Hematopoietic multipotent progenitor cell treated with erythropoietin and hydrocortisone succinate and interleukin-3 and kit ligand, for 8 days (in vitro differentiated cells): ENCODE measurements around the gene KCTD16.

Source experiments
- DNase-seq: peaks from one replicate; pipeline ENCODE4 v3.0.0-alpha.2; 2015

The KCTD16 gene

DNA sequence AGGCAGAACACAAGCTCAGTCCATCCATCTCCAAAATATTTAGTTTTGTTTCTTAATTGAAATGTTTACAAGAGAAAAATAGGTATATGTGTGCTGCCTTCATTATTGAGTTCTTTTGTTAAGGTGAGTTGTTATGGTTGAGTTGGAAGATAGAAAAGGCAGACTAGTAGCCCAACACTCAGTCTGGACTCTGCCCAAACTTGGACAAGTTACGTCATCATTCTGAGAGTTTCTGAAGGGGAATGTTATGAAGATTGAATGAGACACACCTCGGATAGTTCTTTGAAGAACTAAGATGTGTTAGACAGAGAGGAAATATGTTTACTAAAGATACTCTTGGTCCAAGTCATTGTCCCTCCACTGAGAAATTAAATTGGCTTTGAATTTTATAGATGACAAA is 245.5 kb downstream of the KCTD16 start:
- DNase-seq: no peak

DNA sequence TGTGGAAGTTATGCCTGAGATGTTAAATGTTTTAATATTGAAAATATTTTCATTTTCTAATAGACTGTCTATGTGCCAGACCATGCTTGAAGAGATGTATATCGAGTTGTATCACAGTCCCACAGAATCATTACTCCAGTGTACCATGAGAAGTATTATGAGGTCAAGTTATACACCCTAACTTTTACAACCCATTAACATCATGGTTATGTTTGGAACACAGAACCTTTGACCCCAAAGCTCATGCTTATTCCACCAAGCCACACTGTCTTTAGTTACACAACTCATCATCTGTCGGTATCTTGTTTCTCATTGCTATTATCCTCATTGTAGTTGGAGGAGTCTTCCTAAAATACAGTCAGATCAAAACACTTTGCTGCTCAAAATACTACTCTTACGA is 248.0 kb downstream of the KCTD16 start:
- DNase-seq: no peak

DNA sequence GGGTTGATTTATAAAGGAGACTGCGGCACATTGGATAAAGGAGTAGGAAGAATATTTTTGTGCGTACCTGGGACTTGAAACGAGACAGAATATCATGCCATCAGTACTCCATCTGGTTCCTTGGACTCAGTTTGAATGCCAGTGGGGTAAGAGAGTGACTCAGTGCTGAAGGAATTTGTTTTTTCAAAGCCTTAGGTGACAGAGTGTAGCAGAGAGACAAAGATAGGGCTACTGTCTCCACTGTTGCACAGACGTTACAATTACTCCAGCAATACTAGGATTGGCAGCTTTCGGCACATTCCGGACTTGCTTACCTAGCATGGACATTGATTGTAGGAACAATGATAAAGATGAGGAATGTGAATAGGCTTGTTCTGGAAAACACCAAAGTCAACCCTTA is 250.7 kb downstream of the KCTD16 start:
- no peak for DNase-seq

DNA sequence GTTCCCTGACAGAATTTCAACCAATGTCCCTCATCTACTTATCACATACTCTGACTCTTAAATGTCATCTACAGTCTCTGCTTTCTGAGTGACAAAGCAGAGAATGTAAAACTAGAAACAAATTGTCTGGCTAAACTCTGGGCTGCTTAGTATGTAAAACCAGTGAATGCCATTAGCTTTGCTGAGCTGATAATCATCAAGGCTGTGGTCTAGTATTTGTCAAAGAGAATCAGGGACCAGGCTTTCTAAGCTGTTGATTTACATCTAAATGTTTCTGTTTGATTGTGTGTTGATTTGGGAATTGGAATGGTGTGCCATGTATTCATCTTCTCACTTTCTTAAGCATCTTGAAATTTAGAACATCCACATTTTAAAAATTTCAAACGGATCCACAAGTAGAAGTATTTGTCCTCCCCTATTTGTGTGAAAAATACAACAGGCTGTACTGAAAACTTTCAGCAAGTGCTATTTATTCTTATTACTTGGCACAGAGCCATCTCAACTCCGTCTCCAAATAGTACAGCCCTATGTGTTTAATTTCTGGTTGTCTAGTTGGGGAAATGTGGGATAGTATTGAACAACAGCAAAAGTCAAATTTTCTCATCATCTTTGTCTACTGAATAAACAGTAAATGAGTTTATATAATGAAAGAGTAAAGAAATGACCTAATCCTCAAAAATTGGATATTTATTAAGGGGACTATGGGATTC is 251.5 kb downstream of the KCTD16 start:
- DNase-seq: no peak

DNA sequence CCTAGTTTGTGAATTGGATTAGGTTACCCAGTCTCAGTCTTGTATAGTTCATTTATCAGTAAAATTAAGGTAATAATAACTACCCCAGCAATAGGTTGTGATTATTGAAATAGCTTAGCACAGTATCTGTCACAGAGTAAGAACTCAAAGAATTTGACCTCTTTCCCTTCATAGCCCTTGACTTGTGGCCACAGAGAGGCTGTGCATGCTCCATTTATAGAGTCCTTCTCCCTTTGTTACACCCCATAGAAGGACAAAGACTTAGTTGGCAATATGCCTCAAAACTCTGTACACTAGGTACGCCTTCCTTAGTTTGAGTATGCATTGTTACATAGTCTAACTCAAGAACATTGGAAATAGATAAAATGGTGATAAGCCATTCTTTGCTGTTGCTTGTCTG is 257.2 kb downstream of the KCTD16 start:
- DNase-seq: no peak

DNA sequence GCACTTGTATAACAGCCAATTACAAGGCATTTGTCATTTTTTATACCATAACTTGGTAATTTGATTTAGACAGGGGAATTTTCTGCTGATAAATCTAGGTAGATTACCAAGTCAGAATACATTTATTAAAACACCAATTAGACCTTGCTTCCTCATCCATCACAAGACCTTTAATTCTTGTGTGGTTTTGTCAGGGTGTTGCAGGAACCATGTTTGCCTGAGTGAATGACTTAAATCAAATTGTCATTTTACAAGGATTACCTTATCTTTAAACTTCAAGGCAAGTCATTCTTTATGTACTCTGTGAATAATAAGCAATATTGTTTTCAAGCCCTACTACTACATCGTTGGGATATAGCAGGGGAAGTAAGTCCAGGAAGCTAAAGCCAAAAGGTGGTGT is 257.7 kb downstream of the KCTD16 start:
- no peak for DNase-seq

DNA sequence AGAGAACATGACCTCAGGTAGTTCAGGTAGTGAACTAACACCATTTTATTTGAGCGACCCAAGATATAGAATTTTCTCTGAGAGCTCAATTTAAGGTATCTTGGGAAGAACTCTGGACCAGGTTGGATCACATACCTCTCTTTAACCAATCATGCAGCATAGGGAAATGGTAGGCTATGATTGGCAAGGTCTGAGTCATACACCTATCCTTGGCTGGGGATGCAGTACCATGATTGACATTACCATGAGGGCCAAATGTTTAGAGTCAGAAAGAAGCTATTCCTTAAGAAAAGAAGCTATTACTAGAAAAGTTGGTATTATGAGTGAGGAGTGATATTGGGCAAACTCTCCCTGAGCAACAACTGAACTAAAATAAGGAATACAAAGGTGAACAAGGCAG is 258.7 kb downstream of the KCTD16 start:
- DNase-seq: no peak

DNA sequence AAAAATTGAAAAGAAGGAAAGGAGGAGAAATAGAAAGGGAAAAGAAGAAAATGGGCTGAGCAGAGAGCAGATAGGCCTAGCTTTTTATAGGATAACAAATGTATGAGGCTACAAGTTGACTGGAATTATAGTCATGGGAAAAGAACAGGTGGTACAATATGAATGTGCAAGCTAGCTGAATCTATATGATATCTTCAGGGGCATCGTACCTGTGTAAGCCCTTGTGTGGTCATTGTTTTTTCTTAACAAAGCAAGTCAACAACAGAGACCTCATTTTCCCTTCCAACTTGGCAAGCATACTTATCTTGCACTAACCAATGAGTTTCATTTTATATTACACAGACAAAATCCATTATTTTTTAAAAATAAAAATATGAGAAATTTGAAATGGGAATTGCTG is 259.2 kb downstream of the KCTD16 start:
- DNase-seq: no peak

DNA sequence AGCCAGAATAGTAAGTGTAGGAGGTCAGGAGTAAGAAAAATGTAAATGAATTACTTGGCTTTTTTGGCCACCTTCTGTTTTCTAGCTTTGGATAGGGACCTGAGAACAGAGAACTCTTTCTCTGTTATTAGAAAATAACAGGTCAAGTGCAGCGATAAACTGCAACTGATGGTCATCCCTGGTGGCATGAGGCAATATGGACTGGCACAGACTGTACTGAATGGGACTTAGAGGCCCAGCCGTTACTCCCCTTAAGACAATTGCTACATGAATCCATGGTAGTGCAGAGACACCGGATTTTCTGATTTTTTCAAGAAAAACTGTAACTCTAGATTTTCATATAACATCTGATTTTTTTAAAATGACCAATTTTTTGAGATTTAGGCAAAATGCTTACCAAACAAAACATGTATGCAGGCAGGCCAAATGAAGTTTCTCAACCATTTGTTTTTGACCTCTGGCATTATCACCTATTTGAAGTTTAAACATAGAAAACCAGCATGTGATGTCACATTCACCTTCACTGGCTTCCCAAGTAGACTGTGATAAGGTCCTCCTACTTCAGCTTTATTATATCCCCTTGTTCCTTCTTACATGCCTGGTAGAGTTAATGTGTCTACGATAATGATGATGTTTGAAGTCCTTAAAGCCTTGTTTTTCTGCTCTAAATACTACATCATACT is 262.6 kb downstream of the KCTD16 start:
- no peak for DNase-seq

DNA sequence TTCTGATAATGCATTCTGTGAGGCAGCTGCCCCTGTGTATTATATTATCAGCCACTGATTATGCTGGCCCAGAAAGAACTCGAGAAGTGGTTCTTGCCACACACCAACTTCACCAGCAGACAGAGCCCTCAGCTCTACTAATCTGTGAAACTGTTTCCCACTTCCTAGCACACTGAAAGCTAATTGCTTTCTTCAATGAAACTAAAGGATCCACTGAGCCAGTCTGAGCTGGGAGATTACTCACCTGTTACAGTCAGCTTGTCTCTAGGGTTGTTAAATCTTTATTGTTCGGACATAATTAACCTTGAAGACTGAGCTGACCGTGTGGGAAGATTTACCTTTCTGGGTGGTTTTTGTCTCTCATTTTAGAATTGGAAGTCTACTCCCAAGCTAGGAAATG is 263.2 kb downstream of the KCTD16 start:
- DNase-seq: no peak

DNA sequence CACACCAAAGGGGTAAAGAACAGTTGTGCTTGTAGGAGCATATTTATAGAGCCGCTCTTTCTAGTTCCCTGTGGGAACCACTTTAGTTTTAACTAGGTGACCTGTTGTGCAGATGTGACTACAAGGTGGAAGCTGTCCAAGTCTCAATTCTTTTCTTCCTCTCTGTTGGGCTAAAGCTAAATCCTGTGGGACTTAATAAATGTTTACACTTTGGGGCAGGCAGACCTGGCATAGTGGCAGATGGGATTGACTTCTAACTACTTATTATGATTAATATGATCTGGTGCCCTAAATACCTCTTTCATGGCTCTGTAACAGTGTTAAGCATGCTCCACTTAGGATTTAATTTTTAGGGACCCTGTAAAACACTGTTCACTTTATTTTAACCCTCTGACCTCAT is 265.3 kb downstream of the KCTD16 start:
- no peak for DNase-seq

DNA sequence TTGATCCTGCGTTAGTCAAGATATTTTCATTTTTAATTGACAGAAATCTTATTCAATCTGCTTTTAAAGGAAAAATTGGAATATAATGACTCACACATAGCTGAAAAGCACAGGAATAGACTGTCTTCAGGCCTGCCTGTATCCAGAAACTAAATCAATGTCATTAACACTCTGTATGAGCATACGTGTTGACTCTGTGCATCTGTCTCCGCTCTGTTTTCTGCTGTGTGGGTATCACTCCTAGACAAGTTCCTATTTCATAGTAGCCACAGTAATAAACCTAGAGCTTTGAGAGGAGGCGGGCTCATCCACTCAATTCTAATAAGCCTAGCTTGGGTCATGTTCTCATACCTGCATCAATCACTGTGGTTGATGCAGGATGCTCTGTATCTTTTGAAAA is 267.6 kb downstream of the KCTD16 start:
- DNase-seq: no peak

DNA sequence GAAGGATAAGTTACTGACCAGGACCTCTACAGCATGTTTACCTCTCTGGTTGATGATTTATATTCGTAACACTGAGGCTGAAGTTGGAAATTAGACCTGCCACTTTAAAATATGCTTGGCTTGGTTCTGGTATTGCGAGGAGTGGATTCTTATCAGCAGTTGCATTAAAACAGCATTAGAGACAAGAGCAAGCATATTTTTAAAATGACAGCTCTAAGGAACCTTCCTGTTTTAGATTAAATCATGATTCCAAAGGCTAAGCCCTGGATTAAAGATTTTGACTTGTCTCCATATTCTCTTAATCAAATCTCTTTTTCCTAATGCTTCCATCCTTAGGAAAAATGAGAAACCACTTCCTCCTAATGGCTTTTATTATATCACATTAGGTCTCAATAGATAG is 277.8 kb downstream of the KCTD16 start:
- no peak for DNase-seq

DNA sequence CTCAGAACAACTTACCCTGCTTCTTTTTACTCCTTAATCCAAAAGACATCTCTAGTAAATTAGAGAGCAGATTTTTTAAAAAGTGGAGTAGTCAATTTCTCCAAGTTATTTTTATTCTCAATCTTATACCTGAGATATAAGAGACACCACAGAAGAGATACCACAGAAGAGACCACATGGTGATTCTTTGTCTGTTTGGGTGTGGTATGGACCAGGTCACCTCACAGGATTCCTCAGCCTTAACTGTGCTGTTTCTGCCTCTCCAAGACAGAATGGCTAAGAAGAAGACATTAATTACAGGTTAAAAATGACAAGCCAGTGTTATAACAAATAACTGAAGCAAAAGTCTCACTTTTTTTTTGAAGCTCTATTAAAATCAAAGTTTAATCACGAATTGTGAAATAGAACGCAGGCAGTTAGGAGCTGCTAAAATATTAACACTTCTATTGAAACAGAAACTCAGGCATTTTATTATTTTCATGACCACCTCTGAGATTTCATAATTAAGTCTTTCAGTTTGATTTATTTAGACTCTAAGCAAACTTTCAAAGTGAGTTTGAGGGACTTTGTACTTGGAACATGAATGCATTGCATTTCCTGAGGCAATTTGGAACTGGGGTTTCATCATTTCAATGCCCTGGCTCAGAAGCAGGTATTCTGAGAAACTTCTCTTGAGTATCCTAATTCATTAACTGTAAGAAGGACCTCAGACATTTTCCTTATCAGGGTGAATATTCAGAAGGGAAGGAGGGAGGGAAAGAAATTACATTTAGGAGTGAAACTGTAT is 280.7 kb downstream of the KCTD16 start:
- DNase-seq: no peak

DNA sequence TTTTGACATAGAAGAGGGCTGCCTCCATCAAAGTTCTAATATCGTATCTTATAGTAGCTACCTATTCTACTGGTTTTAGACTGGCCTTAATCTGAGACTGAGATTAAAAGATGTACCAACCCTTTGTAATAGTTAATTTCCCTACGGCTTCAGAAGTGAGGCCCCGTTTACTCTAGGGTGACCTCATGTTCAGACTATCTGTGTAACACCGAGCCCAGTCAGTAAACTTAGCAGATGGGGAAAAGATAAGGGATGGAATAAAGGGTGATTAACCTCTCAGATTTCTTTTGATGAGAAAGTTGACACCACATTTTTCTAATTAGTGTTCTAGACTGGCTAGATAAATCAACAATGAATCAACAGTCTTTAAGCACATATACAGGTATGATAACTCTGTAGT is 283.1 kb downstream of the KCTD16 start:
- no peak for DNase-seq

DNA sequence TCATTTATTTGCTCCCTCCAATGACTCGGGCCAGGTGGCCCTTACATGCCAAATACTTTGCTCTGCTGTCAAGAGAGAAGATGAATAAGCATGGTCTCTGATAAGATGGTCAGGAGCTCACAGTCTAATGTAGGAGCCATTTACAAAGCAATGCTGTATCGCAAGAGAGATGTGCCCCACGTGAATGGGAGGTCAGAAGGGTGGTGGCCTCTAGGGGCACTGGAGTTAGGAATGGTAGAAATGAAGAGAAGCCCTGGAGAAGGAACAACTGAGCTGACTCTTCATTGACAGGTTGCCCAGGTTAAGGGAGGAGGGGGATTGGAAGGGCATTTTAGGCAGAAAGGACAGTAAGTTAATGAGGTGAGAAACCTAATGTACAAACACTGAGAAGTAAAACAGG is 286.5 kb downstream of the KCTD16 start:
- DNase-seq: no peak

DNA sequence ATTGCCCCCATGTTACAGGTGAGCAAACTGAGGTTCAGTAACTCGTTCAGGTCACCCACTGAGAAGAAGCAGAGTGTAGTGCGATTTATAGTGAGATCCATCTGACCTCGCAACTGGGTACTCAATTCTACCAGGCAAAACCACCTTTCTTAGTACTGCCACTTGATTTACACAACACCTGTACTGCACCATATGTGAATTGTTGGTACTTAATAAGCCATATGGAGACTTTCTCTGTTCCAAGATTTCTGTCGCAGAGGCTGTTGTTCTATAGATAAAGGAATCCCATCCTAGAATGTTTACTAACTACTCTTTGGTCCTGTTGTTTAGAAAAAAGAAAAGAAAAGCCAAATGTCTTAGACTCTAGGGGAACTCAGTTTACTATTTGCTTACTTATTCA is 287.5 kb downstream of the KCTD16 start:
- no peak for DNase-seq

DNA sequence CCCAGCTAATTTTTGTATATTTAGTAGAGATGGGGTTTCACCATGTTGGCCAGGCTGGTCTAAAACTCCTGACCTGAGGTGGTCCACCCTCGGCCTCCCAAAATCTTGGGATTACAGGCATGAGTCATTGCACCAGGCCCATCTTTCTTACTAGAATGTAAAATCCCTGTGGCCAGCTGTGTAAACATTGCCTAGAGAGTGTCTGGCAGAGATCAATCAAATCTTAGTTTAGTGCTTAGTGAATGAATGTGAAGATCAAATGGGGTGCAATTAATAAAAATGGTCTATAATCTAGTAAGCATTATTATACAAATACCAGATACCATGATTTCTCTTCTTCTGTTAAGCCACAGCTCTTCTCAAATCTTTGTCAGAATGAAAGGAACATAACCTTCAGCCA is 289.9 kb downstream of the KCTD16 start:
- no peak for DNase-seq

DNA sequence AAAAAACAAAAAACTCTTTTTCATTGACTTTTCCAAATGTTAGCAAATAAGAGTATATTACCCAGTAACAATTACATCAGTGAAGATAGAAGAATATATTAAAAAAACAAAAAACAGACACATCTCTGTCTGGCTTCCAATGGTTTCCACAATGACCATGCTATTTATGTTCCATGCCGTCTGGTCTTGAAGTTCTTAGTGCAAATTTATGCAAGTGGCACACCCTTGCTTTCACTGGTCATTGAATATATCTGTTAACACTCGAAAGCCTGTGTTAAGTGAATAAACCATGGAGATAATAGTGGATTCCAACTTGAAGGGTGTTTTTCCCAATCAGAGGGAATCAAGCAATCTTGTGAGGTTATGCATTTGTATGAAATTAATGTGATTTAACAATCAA is 291.9 kb downstream of the KCTD16 start:
- DNase-seq: no peak

DNA sequence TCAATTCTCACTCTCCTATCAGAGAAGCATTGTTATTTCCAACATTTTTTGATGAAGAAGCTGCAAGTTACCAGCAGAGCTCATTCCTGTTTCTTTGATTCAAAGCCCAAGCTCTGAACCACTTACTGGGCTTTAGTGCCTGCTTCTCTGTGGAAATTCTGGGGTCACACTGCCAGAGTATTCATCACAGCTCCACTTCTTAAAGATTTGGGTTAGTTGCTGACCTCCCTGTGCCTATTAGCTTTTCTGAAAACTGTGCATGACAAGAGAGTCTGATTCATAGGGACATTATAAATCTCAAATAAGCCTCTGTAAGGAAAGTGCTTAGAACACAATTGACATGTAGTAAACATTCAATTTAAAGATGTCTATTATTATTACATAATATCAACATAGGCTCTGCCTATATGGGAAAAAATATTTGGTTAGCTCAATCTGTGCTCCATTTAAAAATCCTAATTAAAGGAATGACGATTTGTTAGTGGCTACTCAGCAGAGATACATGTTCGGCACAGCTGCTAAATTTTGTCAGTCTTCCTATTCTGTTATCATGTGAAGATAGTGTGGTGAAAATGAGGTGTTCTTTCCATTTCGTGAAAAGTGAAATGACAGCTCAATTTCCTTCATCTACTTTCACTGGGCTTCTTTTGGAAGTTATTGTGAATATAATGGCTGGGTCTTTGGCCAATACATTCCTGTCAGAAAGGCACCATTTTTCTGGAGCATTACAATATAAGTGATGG is 293.0 kb downstream of the KCTD16 start:
- DNase-seq: no peak

DNA sequence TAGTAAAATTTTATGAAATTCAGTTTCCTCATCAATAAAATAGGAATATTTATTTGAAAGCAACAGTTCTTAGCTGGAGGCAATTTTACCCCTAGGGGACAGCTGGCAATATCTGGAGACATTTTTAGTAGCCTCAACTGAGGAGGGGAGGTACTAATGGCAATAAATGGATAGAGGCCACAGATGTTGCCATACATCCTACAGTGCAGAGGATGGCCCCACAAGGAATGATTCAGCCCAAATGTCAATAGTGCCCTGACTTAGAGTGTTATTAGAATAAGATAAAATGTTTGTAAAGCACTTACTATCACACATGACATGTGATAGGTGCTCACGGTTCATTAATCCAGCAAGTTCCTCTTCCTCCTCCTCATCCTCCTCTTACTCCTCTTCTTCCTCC is 293.6 kb downstream of the KCTD16 start:
- no peak for DNase-seq

DNA sequence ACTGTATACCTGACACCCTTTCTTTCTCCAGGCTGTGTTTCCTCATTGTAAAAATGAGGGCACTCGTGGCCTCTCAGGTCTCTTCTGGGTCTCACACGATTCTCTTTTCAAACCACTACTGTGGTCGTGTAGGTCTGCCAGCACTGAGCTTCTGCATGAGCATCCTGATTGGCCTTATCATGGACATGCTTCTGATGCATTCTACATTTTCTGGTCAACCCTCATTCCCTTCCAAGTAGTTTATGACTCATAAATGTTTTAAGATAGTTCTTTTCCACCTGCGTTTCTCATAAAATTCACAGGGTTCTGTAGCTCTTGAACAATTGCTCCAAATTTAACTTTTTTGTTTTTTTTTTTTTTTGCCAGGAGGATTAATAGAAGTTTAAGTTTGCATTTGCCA is 294.8 kb downstream of the KCTD16 start:
- no peak for DNase-seq

DNA sequence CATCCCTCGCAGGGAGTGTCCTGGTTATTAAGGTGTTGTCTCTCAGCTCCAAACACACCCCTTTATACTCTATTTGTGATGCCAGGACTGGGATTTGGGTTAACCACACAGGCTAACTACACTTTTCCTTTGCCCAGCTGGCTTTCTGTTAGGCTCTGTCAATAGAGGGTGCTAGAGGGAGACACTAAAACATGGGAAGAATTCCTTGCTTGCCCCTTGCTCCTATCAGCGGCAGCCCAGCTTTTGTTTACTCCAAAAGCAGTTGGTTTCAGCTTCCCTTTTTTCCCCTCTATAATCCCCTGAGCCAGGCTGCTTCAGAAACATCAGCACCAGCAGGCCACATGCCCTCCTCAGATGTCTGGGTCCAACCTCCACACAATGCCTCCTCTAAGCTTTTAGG is 297.1 kb downstream of the KCTD16 start:
- DNase-seq: no peak

DNA sequence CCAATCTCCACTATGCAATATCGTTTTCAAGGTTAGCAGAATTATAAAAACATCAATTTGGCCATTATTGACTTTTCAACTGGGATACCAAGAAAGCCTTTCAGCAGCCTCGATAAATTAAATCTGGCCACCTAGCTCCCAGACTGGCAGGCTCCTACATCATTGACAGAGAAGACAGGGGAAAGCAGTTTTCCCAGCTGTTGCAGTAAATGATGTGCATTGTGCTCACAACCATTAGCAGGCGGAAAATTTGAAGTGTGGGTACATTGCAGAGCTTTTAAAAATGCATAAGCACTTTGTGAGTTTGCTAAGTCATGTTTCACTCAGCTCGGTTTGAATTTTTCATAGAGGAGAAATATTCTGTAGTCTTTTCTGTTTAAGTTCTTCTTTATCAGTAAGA is 297.9 kb downstream of the KCTD16 start:
- DNase-seq: no peak
